Adipocyte (in vitro differentiated cells): ENCODE data around the gene MFSD2B.

ENCODE experiments used
- DNase-seq: peaks from one replicate; pipeline ENCODE4 v3.0.0-alpha.2; 2015; ENCODE audit warnings: low read depth
- H3K27me3 ChIP-seq: replicated peaks from 2 replicates; pipeline ENCODE4 v1.7.0; 2013; ENCODE audit warnings: mild to moderate bottlenecking, low read length, moderate library complexity; ENCODE audit not compliant: control insufficient read depth, insufficient read depth
- H3K36me3 ChIP-seq: 2 replicates; pipeline ENCODE4 v1.7.0; 2013; ENCODE audit warnings: low read length, mild to moderate bottlenecking, moderate library complexity; ENCODE audit not compliant: control insufficient read depth, insufficient read depth, severe bottlenecking
- H3K4me1 ChIP-seq: 2 replicates; pipeline ENCODE4 v1.7.0; 2013; ENCODE audit warnings: mild to moderate bottlenecking, low read length, moderate library complexity; ENCODE audit not compliant: control insufficient read depth, insufficient read depth
- H3K4me3 ChIP-seq: 2 replicates; pipeline ENCODE4 v1.7.0; 2013; ENCODE audit warnings: mild to moderate bottlenecking, low read length, moderate library complexity
- H3K9ac ChIP-seq: 2 replicates; pipeline ENCODE4 v1.7.0; 2013; ENCODE audit warnings: mild to moderate bottlenecking, low read length, moderate library complexity
- H3K9me3 ChIP-seq: 2 replicates; pipeline ENCODE4 v1.7.0; 2013; ENCODE audit warnings: mild to moderate bottlenecking, low read length, moderate library complexity; ENCODE audit not compliant: control insufficient read depth

Gene MFSD2B

DNA sequence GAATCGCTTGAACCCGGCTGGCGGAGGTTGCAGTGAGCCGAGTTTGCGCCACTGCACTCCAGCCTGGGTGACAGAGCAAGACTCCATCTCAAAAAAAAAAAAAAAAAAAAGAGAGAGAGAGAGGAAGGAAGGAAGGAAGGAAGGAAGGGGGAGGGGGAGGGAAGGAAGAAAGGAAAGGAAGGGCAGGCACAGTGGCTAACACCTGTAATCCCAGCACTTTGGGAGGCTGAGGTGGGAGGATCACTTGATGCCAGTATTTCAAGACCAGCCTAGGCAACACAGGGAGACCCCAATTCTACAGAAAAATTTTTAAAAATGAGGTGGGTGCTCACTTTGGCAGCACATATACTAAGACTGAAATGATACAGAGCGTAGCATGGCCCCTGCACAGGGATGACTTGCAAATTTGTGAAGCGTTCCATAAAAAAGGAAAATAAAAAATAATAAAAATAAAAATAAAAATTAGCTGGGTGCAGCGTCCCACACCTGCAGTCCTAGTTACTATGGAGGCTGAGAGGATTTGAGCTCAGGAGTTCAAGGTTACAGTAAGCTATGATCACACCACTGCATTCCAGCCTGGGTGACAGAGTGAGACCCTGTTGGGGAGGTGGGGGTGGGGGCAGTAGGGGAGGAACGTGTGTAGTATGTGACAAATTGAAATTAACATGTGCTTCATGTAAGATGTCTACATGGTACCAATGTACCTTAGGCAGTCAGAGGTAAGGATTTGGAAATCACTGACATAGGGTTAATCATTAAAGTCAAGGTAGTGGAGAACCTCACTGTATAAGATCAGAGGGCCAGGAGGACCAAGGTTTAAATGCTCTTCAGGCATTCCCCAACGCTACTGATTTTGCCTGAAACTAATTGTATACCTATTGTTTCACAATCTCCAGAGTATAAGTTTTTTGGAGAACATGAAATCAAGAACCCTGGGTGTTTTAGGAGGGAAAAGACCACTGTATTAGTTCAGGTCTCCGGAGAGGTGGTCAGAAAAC, 35.9 kb downstream of the MFSD2B start:
- DNase-seq: no peak
- Histone ChIP-seq H3K27me3 (no peaks in the 10 kb centered on the region), H3K36me3 (no peaks in the 10 kb centered on the region), H3K4me1 (peaks cover 7% of the 10 kb centered on the region), H3K9me3 (no peaks in the 10 kb centered on the region), H3K9ac (peak overlapping the region; percentile 87), H3K4me3 (peak overlapping the region; percentile 94)

GRCh38 chr2:24046599-24046929, 36.7 kb downstream of the MFSD2B start:
- H3K27me3 ChIP-seq: no peaks in the 10 kb centered on the region
- no peaks in the 10 kb centered on the region for H3K36me3 ChIP-seq
- H3K4me1 ChIP-seq: peaks cover 7% of the 10 kb centered on the region
- peak overlapping the region; percentile 87 for H3K9ac ChIP-seq
- H3K9me3 ChIP-seq: no peaks in the 10 kb centered on the region
- peak overlapping the region; percentile 94 for H3K4me3 ChIP-seq
- DNase-seq: peak; percentile 59

GRCh38 chr2:24046930-24047702, 37.2 kb downstream of the MFSD2B start, which contains the start of gene WDCP:
Gene WDCP, minus strand, starts transcription at chr2:24047391. Its CDS starts 7,897 bp downstream, at chr2:24039494.
- Histone ChIP-seq H3K9ac (peak within 1 kb of the TSS; percentile 87), H3K4me1 (peaks cover 7% of the 10 kb centered on the region), H3K4me3 (peak within 1 kb of the TSS; percentile 94), H3K9me3 (no peaks in the 10 kb centered on the region), H3K27me3 (no peaks in the 10 kb centered on the region), H3K36me3 (no peaks in the 10 kb centered on the region)
- DNase-seq: peak; percentile 99

- Histone ChIP-seq H3K9ac (peak overlapping the region; percentile 21), H3K9me3 (no peaks in the 10 kb centered on the region), H3K36me3 (no peaks in the 10 kb centered on the region), H3K27me3 (no peaks in the 10 kb centered on the region), H3K4me3 (peak overlapping the region; percentile 51), H3K4me1 (peaks cover 7% of the 10 kb centered on the region)
- no peak for DNase-seq
Measured at GRCh38 chr2:24047703-24048033, 37.8 kb downstream of the MFSD2B start.

- no peak overlapping the region for H3K9ac ChIP-seq
- peak overlapping the region; percentile 83 for H3K4me3 ChIP-seq
- no peaks in the 10 kb centered on the region for H3K27me3 ChIP-seq
- no peaks in the 10 kb centered on the region for H3K9me3 ChIP-seq
- no peaks in the 10 kb centered on the region for H3K36me3 ChIP-seq
- H3K4me1 ChIP-seq: peaks cover 7% of the 10 kb centered on the region
- no peak for DNase-seq
Measured at GRCh38 chr2:24048769-24049484, 39.0 kb downstream of the MFSD2B start.

GRCh38 chr2:24049485-24050021, 39.7 kb downstream of the MFSD2B start, which contains the start of gene FKBP1B:
Gene FKBP1B, plus strand, starts transcription at chr2:24049741. Its CDS starts 109 bp downstream, at chr2:24049850.
- H3K9ac ChIP-seq: peak within 1 kb of the TSS; percentile 69
- peak within 1 kb of the TSS; percentile 83 for H3K4me3 ChIP-seq
- peak; percentile 67 for DNase-seq
- no peaks in the 10 kb centered on the region for H3K36me3 ChIP-seq
- H3K27me3 ChIP-seq: no peaks in the 10 kb centered on the region
- H3K4me1 ChIP-seq: peaks cover 7% of the 10 kb centered on the region
- no peaks in the 10 kb centered on the region for H3K9me3 ChIP-seq

- Histone ChIP-seq H3K27me3 (no peaks in the 10 kb centered on the region), H3K9ac (peak overlapping the region; percentile 69), H3K36me3 (no peaks in the 10 kb centered on the region), H3K4me1 (peaks cover 7% of the 10 kb centered on the region), H3K4me3 (peak overlapping the region; percentile 83), H3K9me3 (no peaks in the 10 kb centered on the region)
- DNase-seq: peak; percentile 53
Measured at GRCh38 chr2:24050041-24050979, 40.4 kb downstream of the MFSD2B start.

GRCh38 chr2:24051833-24052232, 41.9 kb downstream of the MFSD2B start:
- DNase-seq: no peak
- Histone ChIP-seq H3K9me3 (no peaks in the 10 kb centered on the region), H3K27me3 (no peaks in the 10 kb centered on the region), H3K36me3 (no peaks in the 10 kb centered on the region), H3K9ac (no peak overlapping the region), H3K4me3 (no peak overlapping the region), H3K4me1 (peaks cover 2% of the 10 kb centered on the region)

GRCh38 chr2:24052951-24053350, 43.1 kb downstream of the MFSD2B start:
- no peaks in the 10 kb centered on the region for H3K9me3 ChIP-seq
- DNase-seq: no peak
- no peak overlapping the region for H3K9ac ChIP-seq

GRCh38 chr2:24054366-24055010, 44.6 kb downstream of the MFSD2B start:
- Histone ChIP-seq H3K4me3 (no peak overlapping the region), H3K4me1 (no peaks in the 10 kb centered on the region), H3K36me3 (no peaks in the 10 kb centered on the region), H3K9me3 (no peaks in the 10 kb centered on the region), H3K9ac (no peak overlapping the region), H3K27me3 (no peaks in the 10 kb centered on the region)
- DNase-seq: no peak

More at GRCh38 chr2:24052951-24053350, 43.1 kb downstream of the MFSD2B start:
- Histone ChIP-seq H3K4me1 (peaks cover 2% of the 10 kb centered on the region), H3K36me3 (no peaks in the 10 kb centered on the region), H3K27me3 (no peaks in the 10 kb centered on the region), H3K4me3 (no peak overlapping the region)
